Prostate gland (tissue), 2 donors: ENCODE data around the gene CRLF3.

ENCODE experiments used
- CTCF ChIP-seq, 4 experiments: fragments of 200-600 bp in 2 of 4; fragments of 450-650 bp in 2 of 4; sonication (generic) in 2 of 4; IDR thresholded peaks; 1 replicate in 3 of 4; 2 replicates in 1 of 4; pipeline ENCODE4 v1.5.1; 2016 to 2019; ENCODE audit warnings: antibody characterized with exemption in 4 of 4, mild to moderate bottlenecking in 2 of 4, moderate library complexity in 2 of 4
- POLR2A ChIP-seq: fragments of 450-650 bp; IDR thresholded peaks from one replicate; pipeline ENCODE4 v1.6.1; 2016; ENCODE audit warnings: antibody characterized with exemption, mild to moderate bottlenecking
- POLR2AphosphoS5 ChIP-seq: sonication (generic); formaldehyde crosslinking; IDR thresholded peaks from one replicate; pipeline ENCODE4 v1.6.1; 2017; ENCODE audit warnings: antibody characterized with exemption

GRCh38 chr17:30819971-30820705, 4.4 kb downstream of the CRLF3 start:
- no peak for TF ChIP-seq POLR2AphosphoS5
- TF ChIP-seq POLR2A = no peak
- no peak for TF ChIP-seq CTCF (IDR thresholded peaks at IDR 0.05)
